Uterus (tissue), 4 donors: Measurements from ENCODE around the gene CCNB1IP1. TPM values are rescaled to one million over a fixed set of nuclear protein-coding genes. Genes with fewer than 3 reads are reported as not detected.
A peak's percentile ranks its signal among the peaks of the same experiment; 100 is the strongest.
"Not testable (repeated sequence)": the region's sequence is repeated elsewhere in the genome, so short reads cannot be mapped to it uniquely, and the experiment has no call there.

Source experiments
- DNase-seq, 2 donors: peaks; one replicate each; pipeline ENCODE4 v3.0.0-alpha.2; 2019 to 2020
- H3K27ac ChIP-seq, 2 donors: fragments of 200-600 bp; sonication (generic); 1 replicate in 1 of 2; 2 replicates in 1 of 2; pipeline ENCODE4 v1.5.1; 2016 to 2018
- H3K27me3 ChIP-seq, 2 donors: fragments of 200-600 bp; sonication (generic); one replicate each; pipeline ENCODE4 v1.5.1; 2018 to 2019; ENCODE audit warnings: control low read depth in 1 of 2
- H3K36me3 ChIP-seq, 2 donors: fragments of 200-600 bp; sonication (generic); one replicate each; pipeline ENCODE4 v1.5.1; 2019; ENCODE audit warnings: control low read depth in 1 of 2
- H3K4me1 ChIP-seq, 2 donors: fragments of 200-600 bp; sonication (generic); one replicate each; pipeline ENCODE4 v1.5.1; 2018 to 2019; ENCODE audit warnings: control low read depth in 1 of 2
- H3K4me3 ChIP-seq, 2 donors: fragments of 200-600 bp; sonication (generic); 1 replicate in 1 of 2; 2 replicates in 1 of 2; pipeline ENCODE4 v1.5.1; 2018 to 2019; ENCODE audit warnings: mild to moderate bottlenecking in 1 of 2
- H3K9me3 ChIP-seq, 2 donors: fragments of 200-600 bp; sonication (generic); one replicate each; pipeline ENCODE4 v1.5.1; 2019; ENCODE audit warnings: control low read depth in 1 of 2
- POLR2A ChIP-seq, 2 donors: fragments of 450-650 bp; IDR thresholded peaks; one replicate each; pipeline ENCODE4 v1.6.1; 2016; ENCODE audit warnings: antibody characterized with exemption in 2 of 2, mild to moderate bottlenecking in 1 of 2, moderate library complexity in 1 of 2
- intact Hi-C: fragments of 100-400 bp; cut with DNase I; formaldehyde crosslinking; loops from one replicate; pipeline ENCODE4 v1.15.1; 2023; ENCODE audit warnings: low total_unique reads
- small RNA-seq: library from RNA; depleted of rRNA; stranded (forward); fragments of <200 nt; gene quantifications from one replicate; pipeline ENCODE3, GENCODE V24; 2016
- total RNA-seq, 4 donors: library from RNA; depleted of rRNA in 3 of 4; stranded (reverse); fragments of >200 nt in 3 of 4; gene quantifications; one replicate each; pipeline versions ENCODE4 v1.1.0 to v1.2.4, GENCODE V29; 2014 to 2023
- TF ChIP-seq, protein P1 (sequence below), 4 experiments: fragments of 200-600 bp in 2 of 4; fragments of 450-650 bp in 2 of 4; sonication (generic) in 2 of 4; IDR thresholded peaks; one replicate each; pipeline ENCODE4 v1.5.1; 2016 to 2019; ENCODE audit warnings: antibody characterized with exemption in 4 of 4, mild to moderate bottlenecking in 2 of 4, moderate library complexity in 1 of 4
- donor health status: DM: yes; HTN: yes; CAD: no.

The CCNB1IP1 gene
- total RNA-seq, 4 donors from 2014 or later, result 45.1 to 118 (median 60.4) TPM

DNA sequence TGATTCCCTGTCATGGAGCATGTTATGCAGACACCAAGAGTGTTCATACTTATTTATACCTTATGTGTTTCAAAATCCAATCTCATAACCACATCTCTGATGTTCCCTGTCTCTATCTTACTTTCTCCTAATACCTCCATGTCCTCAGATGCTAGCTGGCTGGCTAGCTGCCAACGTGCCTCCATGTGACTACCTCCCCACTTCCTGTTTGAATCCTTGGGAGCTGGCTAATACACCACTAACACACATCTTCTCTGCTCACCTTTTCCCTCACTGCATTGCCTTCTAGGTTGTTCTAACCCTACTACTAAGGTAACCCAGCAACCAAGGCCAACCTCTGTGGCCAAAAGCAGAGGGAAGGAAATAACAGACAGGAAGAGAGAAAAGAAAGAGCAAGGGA lies 54.7 kb downstream of the CCNB1IP1 start:
- no peak overlapping the region for H3K27ac ChIP-seq
- no peaks in the 10 kb centered on the region for H3K9me3 ChIP-seq
- no peak overlapping the region for H3K4me3 ChIP-seq
- no peaks in the 10 kb centered on the region for H3K4me1 ChIP-seq
- no peak for DNase-seq
- H3K27me3 ChIP-seq, result no peaks in the 10 kb centered on the region
- TF ChIP-seq POLR2A (IDR thresholded peaks at IDR 0.05), result no peak
- TF ChIP-seq, protein P1, sequence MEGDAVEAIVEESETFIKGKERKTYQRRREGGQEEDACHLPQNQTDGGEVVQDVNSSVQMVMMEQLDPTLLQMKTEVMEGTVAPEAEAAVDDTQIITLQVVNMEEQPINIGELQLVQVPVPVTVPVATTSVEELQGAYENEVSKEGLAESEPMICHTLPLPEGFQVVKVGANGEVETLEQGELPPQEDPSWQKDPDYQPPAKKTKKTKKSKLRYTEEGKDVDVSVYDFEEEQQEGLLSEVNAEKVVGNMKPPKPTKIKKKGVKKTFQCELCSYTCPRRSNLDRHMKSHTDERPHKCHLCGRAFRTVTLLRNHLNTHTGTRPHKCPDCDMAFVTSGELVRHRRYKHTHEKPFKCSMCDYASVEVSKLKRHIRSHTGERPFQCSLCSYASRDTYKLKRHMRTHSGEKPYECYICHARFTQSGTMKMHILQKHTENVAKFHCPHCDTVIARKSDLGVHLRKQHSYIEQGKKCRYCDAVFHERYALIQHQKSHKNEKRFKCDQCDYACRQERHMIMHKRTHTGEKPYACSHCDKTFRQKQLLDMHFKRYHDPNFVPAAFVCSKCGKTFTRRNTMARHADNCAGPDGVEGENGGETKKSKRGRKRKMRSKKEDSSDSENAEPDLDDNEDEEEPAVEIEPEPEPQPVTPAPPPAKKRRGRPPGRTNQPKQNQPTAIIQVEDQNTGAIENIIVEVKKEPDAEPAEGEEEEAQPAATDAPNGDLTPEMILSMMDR (IDR thresholded peaks at IDR 0.05), result no peak
- intact Hi-C loops, result no loop called here
- H3K36me3 ChIP-seq, result no peaks in the 10 kb centered on the region

DNA sequence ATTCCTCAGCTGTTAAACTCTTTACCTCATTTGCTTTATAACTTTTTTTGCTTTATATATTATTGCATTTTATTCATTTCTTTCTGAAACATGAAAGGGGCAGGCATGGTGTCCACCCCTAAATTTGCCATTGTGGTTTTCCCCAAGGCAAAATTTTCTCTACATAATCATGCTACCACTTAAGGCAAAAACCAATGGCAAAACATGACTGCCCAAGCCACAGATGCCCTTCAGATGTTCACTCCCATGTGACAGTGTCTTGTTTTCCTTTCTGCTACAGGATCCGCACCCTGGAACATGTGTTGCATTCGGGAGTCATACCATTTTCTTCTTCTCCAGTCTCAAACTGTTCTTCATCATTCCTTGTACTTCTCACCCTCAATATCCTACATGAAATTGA lies 55.7 kb downstream of the CCNB1IP1 start:
- no peak for DNase-seq
- Histone ChIP-seq H3K36me3 (no peaks in the 10 kb centered on the region), H3K4me3 (no peak overlapping the region), H3K9me3 (no peaks in the 10 kb centered on the region), H3K4me1 (no peaks in the 10 kb centered on the region), H3K27me3 (no peaks in the 10 kb centered on the region), H3K27ac (no peak overlapping the region)
- TF ChIP-seq, protein P1 (IDR thresholded peaks at IDR 0.05), result no peak
- no peak for TF ChIP-seq POLR2A (IDR thresholded peaks at IDR 0.05)
- intact Hi-C loops, result no loop called here

DNA sequence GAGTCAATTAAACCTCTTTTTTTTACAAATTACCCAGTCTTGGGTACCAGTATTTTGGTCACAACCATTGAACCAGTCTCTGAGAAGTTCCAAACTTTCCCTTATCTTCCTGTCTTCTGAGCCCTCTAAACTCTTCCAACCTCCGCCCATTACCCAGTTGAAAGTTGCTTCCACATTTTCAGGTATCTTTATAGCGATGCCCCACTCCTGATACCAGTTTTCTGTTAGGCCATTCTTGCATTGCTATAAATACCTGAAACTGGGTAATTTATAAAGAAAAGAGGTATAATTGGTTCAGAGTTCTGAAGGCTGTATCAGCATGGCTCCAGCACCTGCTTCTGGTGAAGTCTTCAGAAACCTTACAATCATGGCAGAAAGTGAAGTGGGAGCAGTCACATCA lies 59.0 kb downstream of the CCNB1IP1 start:
- no peaks in the 10 kb centered on the region for H3K4me1 ChIP-seq
- TF ChIP-seq, protein P1 (IDR thresholded peaks at IDR 0.05), result no peak
- no peak for TF ChIP-seq POLR2A (IDR thresholded peaks at IDR 0.05)
- H3K27me3 ChIP-seq, result no peaks in the 10 kb centered on the region
- H3K4me3 ChIP-seq, result no peak overlapping the region
- H3K27ac ChIP-seq, result no peak overlapping the region
- no peaks in the 10 kb centered on the region for H3K36me3 ChIP-seq
- no peaks in the 10 kb centered on the region for H3K9me3 ChIP-seq
- DNase-seq, result no peak
- intact Hi-C loops, result no loop called here

DNA sequence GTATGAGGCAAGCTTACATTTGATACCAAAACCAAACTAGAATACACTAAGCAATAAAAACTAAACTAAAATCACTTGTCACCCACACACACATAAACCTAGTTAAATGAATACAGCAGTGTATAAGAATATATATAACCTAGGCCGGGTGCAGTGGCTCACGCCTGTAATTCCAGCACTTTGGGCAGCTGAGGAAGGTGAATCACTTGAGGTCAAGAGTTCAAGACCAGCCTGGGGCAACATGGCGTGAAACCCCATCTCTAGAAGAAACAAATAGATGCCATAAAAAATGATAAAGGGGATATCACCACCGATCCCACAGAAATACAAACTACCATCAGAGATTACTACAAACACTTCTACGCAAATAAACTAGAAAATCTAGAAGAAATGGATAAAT lies 68.7 kb downstream of the CCNB1IP1 start:
- H3K4me3 ChIP-seq, H3K27me3 ChIP-seq, H3K27ac ChIP-seq, DNase-seq, intact Hi-C loops, H3K9me3 ChIP-seq, H3K4me1 ChIP-seq, H3K36me3 ChIP-seq: not testable (repeated sequence)

DNA sequence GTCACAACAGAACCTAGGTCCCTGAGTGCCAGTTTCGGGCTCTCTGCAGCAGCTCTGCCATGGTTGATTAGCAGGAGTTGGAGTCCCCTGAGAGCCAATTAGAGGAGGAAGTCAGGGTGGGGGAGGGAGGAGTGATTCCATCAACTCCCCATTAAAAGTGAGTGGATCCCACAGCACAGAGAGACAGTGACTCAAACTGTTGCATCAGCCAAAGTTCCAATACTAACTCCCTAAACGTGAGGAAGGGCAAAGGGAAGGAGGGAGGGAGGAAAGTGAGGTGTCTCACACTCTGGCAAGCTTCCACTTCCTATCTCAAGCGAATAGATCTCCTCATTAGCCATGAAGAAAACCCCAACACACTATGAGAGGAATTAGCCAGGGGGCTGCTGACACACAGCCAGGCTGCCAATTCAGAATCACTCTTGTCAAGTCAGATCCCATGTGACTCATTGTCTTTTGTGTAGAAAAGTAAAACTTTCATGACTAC lies 70.4 kb downstream of the CCNB1IP1 start:
- Histone ChIP-seq H3K27me3 (no peaks in the 10 kb centered on the region), H3K4me1 (no peaks in the 10 kb centered on the region), H3K36me3 (no peaks in the 10 kb centered on the region), H3K4me3 (no peak overlapping the region), H3K27ac (no peak overlapping the region), H3K9me3 (no peaks in the 10 kb centered on the region)
- intact Hi-C loops, result no loop called here
- no peak for DNase-seq
- TF ChIP-seq POLR2A (IDR thresholded peaks at IDR 0.05), result no peak
- TF ChIP-seq, protein P1 (IDR thresholded peaks at IDR 0.05), result no peak

Small RNA genes within 50 kb of the gene (small RNA-seq; reads per million reads assigned to genes)
- gene SNORA79B, result not detected
- gene SNORD126, result 467 reads per million, percentile 97 among the genes with 10 or more reads in this experiment

Other genes starting within 250 kb of the CCNB1IP1 start
- gene OR4K17, start 222.5 kb downstream of the CCNB1IP1 start, total RNA-seq, result not detected
- gene OR4N5, start 194.5 kb downstream of the CCNB1IP1 start, total RNA-seq, result not detected
- gene OR11G2, start 142.4 kb downstream of the CCNB1IP1 start, total RNA-seq, result not detected
- not detected for gene OR11H6, start 109.6 kb downstream of the CCNB1IP1 start, total RNA-seq
- not detected for gene OR11H7, start 104.3 kb downstream of the CCNB1IP1 start, total RNA-seq
- not detected for gene OR11H4, start 94.0 kb downstream of the CCNB1IP1 start, total RNA-seq
- gene TTC5, start 27.3 kb downstream of the CCNB1IP1 start, total RNA-seq, result 10 to 100 TPM in 3 of 4 donors, 1 to 10 TPM in 1; 6.5 to 43.8 (median 17.7) TPM
- 10 to 100 TPM in 3 of 4 donors, 1 to 10 TPM in 1; 1.8 to 22.5 (median 16.0) TPM for gene PARP2, start 10.4 kb upstream of the CCNB1IP1 start, total RNA-seq
- gene TEP1, start 80.2 kb upstream of the CCNB1IP1 start, total RNA-seq, result 10 to 100 TPM; 13.5 to 44.8 (median 27.0) TPM
- 1 to 10 TPM in 3 of 4 donors, not detected in 1; 1.3 to 2.8 (median 2.1) TPM for gene KLHL33, start 102.9 kb upstream of the CCNB1IP1 start, total RNA-seq
- gene OSGEP, start 121.5 kb upstream of the CCNB1IP1 start, total RNA-seq, result 100 to 1,000 TPM in 1 of 4 donors, 10 to 100 TPM in 3; 38.7 to 105 (median 53.0) TPM
- gene APEX1, start 121.9 kb upstream of the CCNB1IP1 start, total RNA-seq, result 100 to 1,000 TPM in 1 of 4 donors, 10 to 100 TPM in 3; 52.4 to 208 (median 93.3) TPM
- gene PIP4P1, start 128.2 kb upstream of the CCNB1IP1 start, total RNA-seq, result 10 to 100 TPM; 16.4 to 39.1 (median 22.8) TPM
- 10 to 100 TPM; 12.7 to 46.9 (median 14.3) TPM for gene PNP, start 136.1 kb upstream of the CCNB1IP1 start, total RNA-seq
- under 1 TPM in 1 of 4 donors, not detected in 3; 0.76 TPM for gene RNASE10, start 172.3 kb upstream of the CCNB1IP1 start, total RNA-seq
- not detected for gene RNASE9, start 227.8 kb upstream of the CCNB1IP1 start, total RNA-seq